Ishikawa (cell line): ENCODE results near the gene POMGNT1.

Source experiments
- CEBPB ChIP-seq: IDR thresholded peaks from 2 replicates; pipeline ENCODE4 v1.6.1; 2012
- CREB1 ChIP-seq: IDR thresholded peaks from 2 replicates; pipeline ENCODE4 v1.6.1; 2012; ENCODE audit warnings: low read depth
- EGR1 ChIP-seq: IDR thresholded peaks from 2 replicates; pipeline ENCODE4 v1.6.1; 2012
- EP300 ChIP-seq: IDR thresholded peaks from 2 replicates; pipeline ENCODE4 v1.6.1; 2012; ENCODE audit warnings: borderline replicate concordance
- FOXM1 ChIP-seq: IDR thresholded peaks from 2 replicates; pipeline ENCODE4 v1.6.1; 2012; ENCODE audit warnings: low read depth, borderline replicate concordance
- MAX ChIP-seq: IDR thresholded peaks from 2 replicates; pipeline ENCODE4 v1.6.1; 2012
- NFIC ChIP-seq: IDR thresholded peaks from 2 replicates; pipeline ENCODE4 v1.6.1; 2012
- RAD21 ChIP-seq: IDR thresholded peaks from 2 replicates; pipeline ENCODE4 v1.6.1; 2012; ENCODE audit warnings: low read depth
- REST ChIP-seq: IDR thresholded peaks from 2 replicates; pipeline ENCODE4 v1.6.1; 2012; ENCODE audit warnings: low read depth, mild to moderate bottlenecking
- TAF1 ChIP-seq: IDR thresholded peaks from 2 replicates; pipeline ENCODE4 v1.6.1; 2012; ENCODE audit warnings: low read depth, mild to moderate bottlenecking
- TCF12 ChIP-seq: IDR thresholded peaks from 2 replicates; pipeline ENCODE4 v1.6.1; 2012; ENCODE audit warnings: low read depth
- TEAD4 ChIP-seq: IDR thresholded peaks from 2 replicates; pipeline ENCODE4 v1.6.1; 2012
- YY1 ChIP-seq: IDR thresholded peaks from 2 replicates; pipeline ENCODE4 v1.6.1; 2012; ENCODE audit warnings: low read depth
- ZBTB7A ChIP-seq: IDR thresholded peaks from 2 replicates; pipeline ENCODE4 v1.6.1; 2012; ENCODE audit warnings: low read depth
- TF ChIP-seq, protein P1 (sequence below): IDR thresholded peaks from 2 replicates; pipeline ENCODE4 v1.6.1; 2012

Gene POMGNT1

GRCh38 chr1:46153228-46153627 lies 45.0 kb downstream of the POMGNT1 start:
- TF ChIP-seq CEBPB (no peak), REST (no peak), MAX (no peak), ZBTB7A (no peak), TAF1 (no peak), NFIC (no peak), CREB1 (no peak)

- TF ChIP-seq YY1 (no peak), TAF1 (no peak), NFIC (no peak), EGR1 (no peak), RAD21 (no peak), CEBPB (no peak), TEAD4 (no peak), CREB1 (no peak), EP300 (no peak), TCF12 (no peak), REST (no peak), MAX (no peak)
- TF ChIP-seq, protein P1, sequence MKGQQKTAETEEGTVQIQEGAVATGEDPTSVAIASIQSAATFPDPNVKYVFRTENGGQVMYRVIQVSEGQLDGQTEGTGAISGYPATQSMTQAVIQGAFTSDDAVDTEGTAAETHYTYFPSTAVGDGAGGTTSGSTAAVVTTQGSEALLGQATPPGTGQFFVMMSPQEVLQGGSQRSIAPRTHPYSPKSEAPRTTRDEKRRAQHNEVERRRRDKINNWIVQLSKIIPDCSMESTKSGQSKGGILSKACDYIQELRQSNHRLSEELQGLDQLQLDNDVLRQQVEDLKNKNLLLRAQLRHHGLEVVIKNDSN: no peak
Measured at GRCh38 chr1:46152016-46152415, 46.2 kb downstream of the POMGNT1 start.

GRCh38 chr1:46150085-46150484 lies 48.1 kb downstream of the POMGNT1 start:
- TF ChIP-seq FOXM1 (no peak), ZBTB7A (no peak), TCF12 (no peak), EP300 (no peak), CREB1 (no peak), EGR1 (no peak), NFIC (no peak), REST (no peak), CEBPB (no peak), TEAD4 (no peak), TAF1 (no peak), YY1 (no peak), RAD21 (no peak), MAX (no peak)
- TF ChIP-seq, protein P1: no peak

DNA sequence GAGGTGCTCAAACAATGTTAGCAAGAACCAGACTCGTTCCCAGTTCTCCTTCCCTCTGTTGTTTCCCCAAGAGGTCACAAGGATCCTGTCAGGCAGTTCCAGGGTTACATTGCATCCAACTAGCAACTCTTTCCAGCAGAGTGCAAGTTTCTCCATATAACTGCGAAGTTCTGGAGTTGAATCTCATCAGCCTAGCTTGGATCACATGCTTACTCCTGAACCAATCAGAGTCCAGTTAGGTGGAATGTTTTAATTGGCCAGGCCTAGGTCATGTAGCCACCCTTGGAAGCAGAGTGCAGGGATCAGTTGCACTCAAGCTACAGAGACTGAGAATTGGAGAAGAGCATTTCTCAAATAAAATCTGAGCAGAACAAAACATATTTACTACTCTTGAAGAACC lies 49.9 kb downstream of the POMGNT1 start:
- TF ChIP-seq EGR1: no peak
- TF ChIP-seq, protein P1: peak; percentile 70
